ENCODE measurements around the gene PTPRM. TPM values are rescaled to one million over a fixed set of nuclear protein-coding genes. Genes with fewer than 3 reads are reported as not detected.

Gene PTPRM
- total and polyA plus RNA-seq, 2 of the 8 experiments (the other 6 are each of a cell fraction or from before 2014, with no cell fraction given) = 4.1 to 7.0 TPM

- Histone ChIP-seq H3K36me3 (ENCODE audit: control insufficient read depth in 2 of 4, insufficient read depth in 4 of 4, low read length in 3 of 4) (no peaks in the 10 kb centered on the region), H3K27me3 (replicated peaks in 1 of 4; ENCODE audit: control insufficient read depth in 3 of 4, extremely low read depth in 1 of 4, insufficient read depth in 3 of 4, low read length in 3 of 4) (no peaks in the 10 kb centered on the region), H3K27ac (ENCODE audit: low read depth, low read length) (no peak overlapping the region), H4K8ac (ENCODE audit: extremely low read depth, insufficient read depth, low read length) (no peak overlapping the region), H2AFZ (ENCODE audit: low read length) (no peak overlapping the region), H3K4me3 (ENCODE audit: extremely low read depth in 1 of 4, insufficient read depth in 2 of 4, low read depth in 3 of 4, low read length in 4 of 4) (no peak overlapping the region), H2AK5ac (ENCODE audit: low read depth, low read length) (no peak overlapping the region), H3K4ac (replicated peaks; ENCODE audit: insufficient read length, low read depth, low read length) (no peak overlapping the region), H3K9ac (replicated peaks in 1 of 4; ENCODE audit: extremely low read depth in 1 of 4, low read depth in 3 of 4, low read length in 3 of 4) (no peak overlapping the region), H3K4me2 (ENCODE audit: insufficient read depth in 1 of 2, low read depth in 2 of 2, low read length in 2 of 2) (no peak overlapping the region), H4K20me1 (replicated peaks in 1 of 2; ENCODE audit: control insufficient read depth in 1 of 2, insufficient read depth in 2 of 2, low read length in 2 of 2) (no peaks in the 10 kb centered on the region), H3K14ac (ENCODE audit: insufficient read length) (no peak overlapping the region), H2BK5ac (ENCODE audit: low read depth, low read length) (no peak overlapping the region), H3K9me3 (ENCODE audit: insufficient read depth in 2 of 2, low read depth in 1 of 2, low read length in 1 of 2) (no peaks in the 10 kb centered on the region), H3K56ac (replicated peaks; ENCODE audit: insufficient read length, low read depth, low read length) (no peak overlapping the region), H2BK15ac (ENCODE audit: low read length) (no peak overlapping the region), H4K5ac (ENCODE audit: insufficient read length, low read depth, low read length) (no peak overlapping the region), H4K91ac (replicated peaks; ENCODE audit: insufficient read length, low read length) (no peak overlapping the region), H3K79me2 (ENCODE audit: control insufficient read depth in 1 of 2, insufficient read depth in 2 of 2, low read length in 2 of 2) (no peaks in the 10 kb centered on the region), H3K18ac (ENCODE audit: extremely low read depth, low read length) (no peak overlapping the region), H3K79me1 (ENCODE audit: low read depth, low read length) (no peaks in the 10 kb centered on the region), H3K23ac (ENCODE audit: insufficient read length) (no peak overlapping the region), H2BK20ac (ENCODE audit: low read length) (no peak overlapping the region), H2BK12ac (ENCODE audit: low read depth, low read length) (no peak overlapping the region), H2BK120ac (replicated peaks; ENCODE audit: low read depth, low read length) (no peak overlapping the region), H3K23me2 (ENCODE audit: low read depth, low read length) (no peaks in the 10 kb centered on the region), H3K4me1 (replicated peaks in 1 of 4; ENCODE audit: control insufficient read depth in 3 of 4, insufficient read depth in 4 of 4, low read length in 3 of 4) (no peaks in the 10 kb centered on the region)
- CTCF ChIA-PET (ENCODE audit: partially characterized antibody) = no interaction called here
- no peak for FAIRE-seq
- DNase-seq (ENCODE audit: low read depth in 1 of 2, low spot score in 2 of 2) = no peak
- no peak for TF ChIP-seq USF2 (IDR thresholded peaks at IDR 0.05; ENCODE audit: low read length)
- POLR2A ChIA-PET (ENCODE audit: partially characterized antibody) = no interaction called here
Observed at GRCh38 chr18:7638321-7638720, 71.2 kb downstream of the PTPRM start.
